Stimulated activated CD8-positive, alpha-beta memory T cell treated with anti-CD3 and anti-CD28 coated beads, Interleukin-12 subunit alpha, Interleukin-12 subunit beta, amount 100 ng/mL, for 4 hours (primary cell): ENCODE results near the gene GMPR.

Experiments
- DNase-seq: peaks from one replicate; pipeline ENCODE4 v3.0.0-alpha.2; 2020; ENCODE audit warnings: low read depth

GMPR gene

GRCh38 chr6:16327777-16328325 is 89.5 kb downstream of the GMPR start:
- no peak for DNase-seq

GRCh38 chr6:16329233-16329632 is 90.8 kb downstream of the GMPR start:
- DNase-seq, result no peak

GRCh38 chr6:16331384-16332174 is 93.2 kb downstream of the GMPR start:
- DNase-seq, result no peak

- peak; percentile 62 for DNase-seq
Observed at GRCh38 chr6:16332175-16332542, 93.8 kb downstream of the GMPR start.

- DNase-seq, result no peak
Observed at GRCh38 chr6:16333580-16333979, 95.2 kb downstream of the GMPR start.

GRCh38 chr6:16334671-16335070 is 96.3 kb downstream of the GMPR start:
- no peak for DNase-seq

GRCh38 chr6:16335176-16335575 is 96.8 kb downstream of the GMPR start:
- no peak for DNase-seq

GRCh38 chr6:16336056-16336818 is 97.8 kb downstream of the GMPR start:
- no peak for DNase-seq

- DNase-seq, result no peak
Observed at GRCh38 chr6:16336911-16337294, 98.5 kb downstream of the GMPR start.

GRCh38 chr6:16337295-16337975 is 99.0 kb downstream of the GMPR start:
- no peak for DNase-seq

GRCh38 chr6:16338577-16339264 is 100.3 kb downstream of the GMPR start:
- DNase-seq, result no peak

GRCh38 chr6:16339265-16339587 is 100.8 kb downstream of the GMPR start:
- no peak for DNase-seq

GRCh38 chr6:16343593-16343992 is 105.2 kb downstream of the GMPR start:
- DNase-seq, result no peak

GRCh38 chr6:16344756-16345155 is 106.4 kb downstream of the GMPR start:
- DNase-seq, result no peak
